Measurements from ENCODE around the gene PCDH15. TPM values are rescaled to one million over a fixed set of nuclear protein-coding genes. Genes with fewer than 3 reads are reported as not detected.

Gene PCDH15
- total RNA-seq, 1 donor from 2014 or later, result 0.52 TPM

- peaks cover 0 to 4% (median 0%) of the 10 kb centered on the region in 3 donors for H3K9me3 ChIP-seq (ENCODE audit: control insufficient read depth in 3 of 3, low read length in 3 of 3)
- H3K9ac ChIP-seq (ENCODE audit: low read depth in 1 of 3, low read length in 3 of 3), result no peak overlapping the region
- H3K27me3 ChIP-seq (ENCODE audit: control insufficient read depth in 3 of 3, insufficient read depth in 3 of 3, low read length in 3 of 3), result no peaks in the 10 kb centered on the region
- H3K4me1 ChIP-seq (ENCODE audit: control insufficient read depth in 3 of 3, insufficient read depth in 3 of 3, low read length in 3 of 3), result no peaks in the 10 kb centered on the region
- no peak overlapping the region for H3K4me3 ChIP-seq (ENCODE audit: low read length in 3 of 3)
- no peak overlapping the region for H3K27ac ChIP-seq (ENCODE audit: low read depth, low read length)
- no peaks in the 10 kb centered on the region for H3K36me3 ChIP-seq (ENCODE audit: control insufficient read depth in 3 of 3, insufficient read depth in 3 of 3, low read length in 3 of 3)
Observed at GRCh38 chr10:53898532-53898931, 902.5 kb downstream of the PCDH15 start.

GRCh38 chr10:53894145-53894544 lies 906.9 kb downstream of the PCDH15 start:
- Histone ChIP-seq H3K27ac (ENCODE audit: low read depth, low read length) (no peak overlapping the region), H3K36me3 (ENCODE audit: control insufficient read depth in 3 of 3, insufficient read depth in 3 of 3, low read length in 3 of 3) (no peaks in the 10 kb centered on the region), H3K4me1 (ENCODE audit: control insufficient read depth in 3 of 3, insufficient read depth in 3 of 3, low read length in 3 of 3) (no peaks in the 10 kb centered on the region), H3K4me3 (ENCODE audit: low read length in 3 of 3) (no peak overlapping the region), H3K27me3 (ENCODE audit: control insufficient read depth in 3 of 3, insufficient read depth in 3 of 3, low read length in 3 of 3) (no peaks in the 10 kb centered on the region), H3K9me3 (ENCODE audit: control insufficient read depth in 3 of 3, low read length in 3 of 3) (no peaks in the 10 kb centered on the region), H3K9ac (ENCODE audit: low read depth in 1 of 3, low read length in 3 of 3) (no peak overlapping the region)

GRCh38 chr10:53893061-53893460 lies 908.0 kb downstream of the PCDH15 start:
- Histone ChIP-seq H3K4me3 (ENCODE audit: low read length in 3 of 3) (no peak overlapping the region), H3K9me3 (ENCODE audit: control insufficient read depth in 3 of 3, low read length in 3 of 3) (no peaks in the 10 kb centered on the region), H3K36me3 (ENCODE audit: control insufficient read depth in 3 of 3, insufficient read depth in 3 of 3, low read length in 3 of 3) (no peaks in the 10 kb centered on the region), H3K9ac (ENCODE audit: low read depth in 1 of 3, low read length in 3 of 3) (no peak overlapping the region), H3K27ac (ENCODE audit: low read depth, low read length) (no peak overlapping the region), H3K27me3 (ENCODE audit: control insufficient read depth in 3 of 3, insufficient read depth in 3 of 3, low read length in 3 of 3) (no peaks in the 10 kb centered on the region), H3K4me1 (ENCODE audit: control insufficient read depth in 3 of 3, insufficient read depth in 3 of 3, low read length in 3 of 3) (no peaks in the 10 kb centered on the region)

GRCh38 chr10:53886325-53887300 lies 914.4 kb downstream of the PCDH15 start:
- Histone ChIP-seq H3K4me1 (ENCODE audit: control insufficient read depth in 3 of 3, insufficient read depth in 3 of 3, low read length in 3 of 3) (no peaks in the 10 kb centered on the region), H3K27ac (ENCODE audit: low read depth, low read length) (no peak overlapping the region), H3K36me3 (ENCODE audit: control insufficient read depth in 3 of 3, insufficient read depth in 3 of 3, low read length in 3 of 3) (no peaks in the 10 kb centered on the region), H3K27me3 (ENCODE audit: control insufficient read depth in 3 of 3, insufficient read depth in 3 of 3, low read length in 3 of 3) (no peaks in the 10 kb centered on the region), H3K9ac (ENCODE audit: low read depth in 1 of 3, low read length in 3 of 3) (no peak overlapping the region), H3K9me3 (ENCODE audit: control insufficient read depth in 3 of 3, low read length in 3 of 3) (no peaks in the 10 kb centered on the region), H3K4me3 (ENCODE audit: low read length in 3 of 3) (no peak overlapping the region)

GRCh38 chr10:53864846-53865245 lies 936.2 kb downstream of the PCDH15 start:
- Histone ChIP-seq H3K4me1 (ENCODE audit: control insufficient read depth in 3 of 3, insufficient read depth in 3 of 3, low read length in 3 of 3) (no peaks in the 10 kb centered on the region), H3K4me3 (ENCODE audit: low read length in 3 of 3) (no peak overlapping the region), H3K9ac (ENCODE audit: low read depth in 1 of 3, low read length in 3 of 3) (no peak overlapping the region), H3K27ac (ENCODE audit: low read depth, low read length) (no peak overlapping the region), H3K27me3 (ENCODE audit: control insufficient read depth in 3 of 3, insufficient read depth in 3 of 3, low read length in 3 of 3) (no peaks in the 10 kb centered on the region), H3K36me3 (ENCODE audit: control insufficient read depth in 3 of 3, insufficient read depth in 3 of 3, low read length in 3 of 3) (no peaks in the 10 kb centered on the region), H3K9me3 (ENCODE audit: control insufficient read depth in 3 of 3, low read length in 3 of 3) (no peaks in the 10 kb centered on the region)

GRCh38 chr10:53852450-53853175 lies 948.4 kb downstream of the PCDH15 start:
- Histone ChIP-seq H3K27me3 (ENCODE audit: control insufficient read depth in 3 of 3, insufficient read depth in 3 of 3, low read length in 3 of 3) (no peaks in the 10 kb centered on the region), H3K9ac (ENCODE audit: low read depth in 1 of 3, low read length in 3 of 3) (no peak overlapping the region), H3K4me1 (ENCODE audit: control insufficient read depth in 3 of 3, insufficient read depth in 3 of 3, low read length in 3 of 3) (no peaks in the 10 kb centered on the region), H3K4me3 (ENCODE audit: low read length in 3 of 3) (no peak overlapping the region), H3K27ac (ENCODE audit: low read depth, low read length) (no peak overlapping the region), H3K36me3 (ENCODE audit: control insufficient read depth in 3 of 3, insufficient read depth in 3 of 3, low read length in 3 of 3) (no peaks in the 10 kb centered on the region), H3K9me3 (ENCODE audit: control insufficient read depth in 3 of 3, low read length in 3 of 3) (no peaks in the 10 kb centered on the region)

GRCh38 chr10:53846809-53847208 lies 954.2 kb downstream of the PCDH15 start:
- Histone ChIP-seq H3K9me3 (ENCODE audit: control insufficient read depth in 3 of 3, low read length in 3 of 3) (no peaks in the 10 kb centered on the region), H3K27me3 (ENCODE audit: control insufficient read depth in 3 of 3, insufficient read depth in 3 of 3, low read length in 3 of 3) (no peaks in the 10 kb centered on the region), H3K27ac (ENCODE audit: low read depth, low read length) (no peak overlapping the region), H3K9ac (ENCODE audit: low read depth in 1 of 3, low read length in 3 of 3) (no peak overlapping the region), H3K4me3 (ENCODE audit: low read length in 3 of 3) (no peak overlapping the region), H3K4me1 (ENCODE audit: control insufficient read depth in 3 of 3, insufficient read depth in 3 of 3, low read length in 3 of 3) (no peaks in the 10 kb centered on the region), H3K36me3 (ENCODE audit: control insufficient read depth in 3 of 3, insufficient read depth in 3 of 3, low read length in 3 of 3) (no peaks in the 10 kb centered on the region)

- Histone ChIP-seq H3K9ac (ENCODE audit: low read depth in 1 of 3, low read length in 3 of 3) (no peak overlapping the region), H3K4me1 (ENCODE audit: control insufficient read depth in 3 of 3, insufficient read depth in 3 of 3, low read length in 3 of 3) (no peaks in the 10 kb centered on the region), H3K36me3 (ENCODE audit: control insufficient read depth in 3 of 3, insufficient read depth in 3 of 3, low read length in 3 of 3) (no peaks in the 10 kb centered on the region), H3K27ac (ENCODE audit: low read depth, low read length) (no peak overlapping the region), H3K4me3 (ENCODE audit: low read length in 3 of 3) (no peak overlapping the region), H3K27me3 (ENCODE audit: control insufficient read depth in 3 of 3, insufficient read depth in 3 of 3, low read length in 3 of 3) (no peaks in the 10 kb centered on the region), H3K9me3 (ENCODE audit: control insufficient read depth in 3 of 3, low read length in 3 of 3) (no peaks in the 10 kb centered on the region)
Observed at GRCh38 chr10:53843736-53844362, 957.2 kb downstream of the PCDH15 start.

GRCh38 chr10:53841483-53842145 lies 959.4 kb downstream of the PCDH15 start:
- no peaks in the 10 kb centered on the region for H3K9me3 ChIP-seq (ENCODE audit: control insufficient read depth in 3 of 3, low read length in 3 of 3)
- no peaks in the 10 kb centered on the region for H3K27me3 ChIP-seq (ENCODE audit: control insufficient read depth in 3 of 3, insufficient read depth in 3 of 3, low read length in 3 of 3)
- no peak overlapping the region for H3K9ac ChIP-seq (ENCODE audit: low read depth in 1 of 3, low read length in 3 of 3)
- H3K4me1 ChIP-seq (ENCODE audit: control insufficient read depth in 3 of 3, insufficient read depth in 3 of 3, low read length in 3 of 3), result no peaks in the 10 kb centered on the region
- H3K4me3 ChIP-seq (ENCODE audit: low read length in 3 of 3), result no peak overlapping the region
- no peak overlapping the region for H3K27ac ChIP-seq (ENCODE audit: low read depth, low read length)
- no peaks in the 10 kb centered on the region for H3K36me3 ChIP-seq (ENCODE audit: control insufficient read depth in 3 of 3, insufficient read depth in 3 of 3, low read length in 3 of 3)

Data from skeletal muscle tissue (tissue), 4 donors.